ENCODE data around the gene MOB1B. TPM values are rescaled to one million over a fixed set of nuclear protein-coding genes. Genes with fewer than 3 reads are reported as not detected.
"Not testable (repeated sequence)": the region's sequence is repeated elsewhere in the genome, so short reads cannot be mapped to it uniquely, and the experiment has no call there.

The MOB1B gene
- total and polyA plus RNA-seq, 11 donors = 4.8 to 22.9 (median 16.6) TPM

DNA sequence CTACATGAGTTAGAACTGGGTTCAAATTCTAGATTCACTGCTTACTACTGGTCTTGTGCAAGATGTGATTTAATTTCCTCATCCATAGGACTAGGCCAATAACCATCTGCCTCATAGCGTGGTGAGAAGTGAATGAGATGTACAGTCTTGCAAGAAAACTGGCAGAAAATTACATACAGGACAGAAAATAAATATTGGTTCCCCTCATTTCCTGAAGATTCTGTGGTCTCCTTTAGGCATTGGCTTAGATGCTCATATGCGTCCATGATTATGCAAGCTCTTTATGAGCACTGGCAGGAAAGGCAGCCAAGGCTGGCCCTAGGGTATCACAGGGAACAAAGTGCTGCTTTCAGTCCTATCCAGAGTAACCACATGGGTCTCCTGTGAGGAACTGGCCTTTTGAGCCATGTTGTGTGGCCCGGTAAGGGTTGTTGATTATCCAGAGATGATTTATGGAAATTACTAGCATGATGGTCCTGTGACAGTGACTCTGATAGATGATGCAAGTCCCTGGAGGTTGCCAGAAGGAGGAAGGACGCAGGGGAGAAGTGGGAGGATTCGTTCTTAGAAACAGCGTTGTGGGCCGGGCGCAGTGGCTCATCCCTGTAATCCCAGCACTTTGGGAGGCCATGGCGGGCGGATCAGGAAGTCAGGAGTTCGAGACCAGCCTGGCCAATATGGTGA lies 9.9 kb upstream of the MOB1B start:
- Histone ChIP-seq H3K4me3 (no peak overlapping the region), H3K4me1 (peaks cover 0 to 22% (median 10%) of the 10 kb centered on the region in 12 donors), H3K27me3 (no peaks in the 10 kb centered on the region), H3K36me3 (no peaks in the 10 kb centered on the region), H3K27ac (peak overlapping the region in 1 of 12 donors; percentile 65), H3K9me3 (no peaks in the 10 kb centered on the region)
- 70 to 86% (median 78%) methylated on average over 11 of the region's 11 CpGs for whole genome bisulfite sequencing, 4 donors
- DNase-seq (peak in 3 of 5 donors; percentile 10 to 34 (median 34)), ATAC-seq (peak in 2 of 4 donors; percentile 8 to 60)
- TF ChIP-seq, protein P1, sequence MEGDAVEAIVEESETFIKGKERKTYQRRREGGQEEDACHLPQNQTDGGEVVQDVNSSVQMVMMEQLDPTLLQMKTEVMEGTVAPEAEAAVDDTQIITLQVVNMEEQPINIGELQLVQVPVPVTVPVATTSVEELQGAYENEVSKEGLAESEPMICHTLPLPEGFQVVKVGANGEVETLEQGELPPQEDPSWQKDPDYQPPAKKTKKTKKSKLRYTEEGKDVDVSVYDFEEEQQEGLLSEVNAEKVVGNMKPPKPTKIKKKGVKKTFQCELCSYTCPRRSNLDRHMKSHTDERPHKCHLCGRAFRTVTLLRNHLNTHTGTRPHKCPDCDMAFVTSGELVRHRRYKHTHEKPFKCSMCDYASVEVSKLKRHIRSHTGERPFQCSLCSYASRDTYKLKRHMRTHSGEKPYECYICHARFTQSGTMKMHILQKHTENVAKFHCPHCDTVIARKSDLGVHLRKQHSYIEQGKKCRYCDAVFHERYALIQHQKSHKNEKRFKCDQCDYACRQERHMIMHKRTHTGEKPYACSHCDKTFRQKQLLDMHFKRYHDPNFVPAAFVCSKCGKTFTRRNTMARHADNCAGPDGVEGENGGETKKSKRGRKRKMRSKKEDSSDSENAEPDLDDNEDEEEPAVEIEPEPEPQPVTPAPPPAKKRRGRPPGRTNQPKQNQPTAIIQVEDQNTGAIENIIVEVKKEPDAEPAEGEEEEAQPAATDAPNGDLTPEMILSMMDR (IDR thresholded peaks at IDR 0.05) = no peak
- TF ChIP-seq POLR2A (IDR thresholded peaks at IDR 0.05) = no peak
- intact Hi-C loops (cut with DNase I) = loop anchor here in 1 of 10 donors (10.0 kb wide), 1 partner anchor 47 kb away; no protein-coding TSS in a partner anchor

DNA sequence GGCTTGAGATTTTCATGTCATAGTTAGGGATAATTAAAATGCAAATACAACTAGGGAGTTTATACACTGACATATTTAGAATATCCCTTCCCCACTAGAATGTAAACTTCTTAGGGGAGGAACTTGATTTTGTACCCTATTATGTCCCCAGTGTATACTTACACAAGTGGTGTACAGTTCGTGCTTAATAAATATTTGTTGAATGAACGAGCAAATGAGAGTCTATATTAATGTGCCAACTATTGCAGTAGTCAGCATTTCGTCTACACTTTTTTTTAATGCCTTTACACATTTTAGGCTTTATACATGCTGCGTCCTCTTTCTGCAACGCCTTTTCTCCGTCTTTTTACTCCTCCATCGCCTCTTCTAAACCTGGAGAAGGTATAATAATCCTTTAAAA lies 8.4 kb upstream of the MOB1B start:
- Histone ChIP-seq H3K27me3 (no peaks in the 10 kb centered on the region), H3K4me1 (peaks cover 0 to 22% (median 10%) of the 10 kb centered on the region in 12 donors), H3K4me3 (no peak overlapping the region), H3K9me3 (no peaks in the 10 kb centered on the region), H3K27ac (no peak overlapping the region), H3K36me3 (no peaks in the 10 kb centered on the region)
- no peak for ATAC-seq
- WGBS, 4 donors = 77 to 80% (median 78%) methylated on average over 7 of the region's 7 CpGs
- no peak for DNase-seq
- TF ChIP-seq POLR2A (IDR thresholded peaks at IDR 0.05) = no peak
- TF ChIP-seq, protein P1 (IDR thresholded peaks at IDR 0.05) = no peak
- intact Hi-C loops (cut with DNase I) = loop anchor here in 1 of 10 donors (10.0 kb wide), 1 partner anchor 49 kb away; no protein-coding TSS in a partner anchor

DNA sequence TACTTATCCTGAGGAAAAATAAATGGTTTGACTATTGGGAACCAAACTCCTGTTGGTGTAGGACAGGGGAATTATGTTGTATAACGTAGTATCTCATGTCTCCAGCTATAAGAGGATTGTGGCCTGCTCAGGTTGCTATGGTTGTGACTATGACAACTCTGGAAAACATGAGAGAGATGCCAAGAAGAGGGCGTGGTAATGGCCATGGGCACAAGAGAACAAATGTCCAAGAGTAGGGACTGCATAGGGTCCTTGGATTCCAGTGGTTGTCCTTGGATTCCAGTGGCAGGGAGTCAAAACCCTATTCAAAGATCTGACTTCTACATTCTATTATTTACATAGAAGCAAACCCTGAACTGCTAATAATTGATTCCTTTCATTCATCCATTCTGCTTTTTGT lies 6.8 kb upstream of the MOB1B start:
- ATAC-seq (peak; percentile 92 to 96 (median 95)), DNase-seq (peak in 4 of 5 donors; percentile 27 to 54 (median 38))
- peak overlapping the region; percentile 18 to 82 (median 64) for H3K27ac ChIP-seq
- intact Hi-C loops (cut with DNase I) = loop anchor here in 3 of 10 donors (5.0 to 10.0 kb wide), 2 partner anchors 51 to 53 kb away; no protein-coding TSS in a partner anchor
- no peaks in the 10 kb centered on the region for H3K9me3 ChIP-seq
- no peak overlapping the region for H3K4me3 ChIP-seq
- TF ChIP-seq, protein P1 (IDR thresholded peaks at IDR 0.05) = no peak
- no peak for TF ChIP-seq POLR2A (IDR thresholded peaks at IDR 0.05)
- peaks cover 0 to 22% (median 10%) of the 10 kb centered on the region in 12 donors for H3K4me1 ChIP-seq
- no peaks in the 10 kb centered on the region for H3K27me3 ChIP-seq
- 38 to 45% (median 43%) methylated on average over 2 of the region's 2 CpGs for WGBS, 4 donors
- H3K36me3 ChIP-seq = no peaks in the 10 kb centered on the region

DNA sequence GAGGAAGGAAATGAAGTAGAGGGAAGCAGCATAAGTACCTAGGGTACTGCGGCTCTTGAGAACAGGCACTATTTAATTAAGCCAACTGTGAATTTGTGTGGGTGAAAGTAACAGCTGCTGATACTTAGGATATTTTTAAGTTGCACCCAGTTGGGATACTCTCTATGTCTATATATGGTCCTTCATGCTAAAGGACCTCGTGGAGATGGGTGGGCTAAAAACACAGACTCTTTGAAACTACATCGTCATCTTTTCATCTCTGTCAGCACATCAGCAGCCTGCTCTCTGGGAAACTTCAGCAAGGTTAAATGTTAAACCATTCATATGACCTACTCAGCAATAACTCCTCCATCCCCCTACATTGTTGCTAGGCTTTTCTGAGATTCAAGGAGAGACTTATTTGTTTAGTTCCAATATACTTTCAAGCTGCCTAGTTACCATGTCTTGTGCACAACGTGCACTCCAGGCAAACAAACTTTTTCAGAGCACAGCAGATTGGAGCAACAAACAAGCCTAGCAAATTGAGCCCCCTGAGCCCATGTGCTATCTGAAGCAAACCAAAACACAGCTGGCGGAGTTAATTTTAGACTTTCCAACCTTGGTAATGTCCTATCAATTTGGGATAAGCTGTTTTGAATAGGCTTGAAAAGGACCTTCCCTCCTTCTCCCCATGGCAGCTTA lies 6.2 kb upstream of the MOB1B start:
- intact Hi-C loops (cut with DNase I) = loop anchor here in 3 of 10 donors (5.0 to 10.0 kb wide), 2 partner anchors 51 to 54 kb away; no protein-coding TSS in a partner anchor
- no peaks in the 10 kb centered on the region for H3K9me3 ChIP-seq
- 12 to 27% (median 22%) methylated on average over 5 of the region's 5 CpGs for WGBS, 4 donors
- H3K4me1 ChIP-seq = peaks cover 0 to 22% (median 10%) of the 10 kb centered on the region in 12 donors
- no peaks in the 10 kb centered on the region for H3K36me3 ChIP-seq
- peak; percentile 21 to 75 (median 52) for ATAC-seq
- peak overlapping the region; percentile 18 to 82 (median 64) for H3K27ac ChIP-seq
- no peaks in the 10 kb centered on the region for H3K27me3 ChIP-seq
- DNase-seq = no peak
- H3K4me3 ChIP-seq = no peak overlapping the region
- TF ChIP-seq, protein P1 (IDR thresholded peaks at IDR 0.05) = no peak
- no peak for TF ChIP-seq POLR2A (IDR thresholded peaks at IDR 0.05)

DNA sequence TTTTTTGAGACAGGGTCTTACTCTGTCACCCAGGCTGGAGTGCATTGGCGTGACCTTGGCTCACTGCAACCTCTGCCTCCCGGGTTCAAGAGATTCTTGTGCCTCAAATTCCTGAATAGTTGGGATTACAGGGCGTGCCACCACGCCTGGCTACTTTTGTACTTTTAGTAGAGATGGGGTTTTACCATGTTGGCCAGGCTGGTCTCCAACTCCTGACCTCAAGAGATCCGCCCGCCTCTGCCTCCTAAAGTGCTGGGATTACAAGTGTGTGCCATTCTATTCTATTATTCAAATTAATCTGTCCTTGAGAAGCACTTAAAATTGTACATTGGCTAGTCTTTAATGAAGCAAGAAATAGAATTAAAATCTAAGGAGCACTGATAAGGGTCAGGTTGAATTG lies 3.6 kb upstream of the MOB1B start:
- WGBS, 4 donors = 87 to 95% (median 90%) methylated on average over 6 of the region's 6 CpGs
- not testable (repeated sequence) for H3K27ac ChIP-seq, H3K9me3 ChIP-seq, H3K27me3 ChIP-seq, H3K4me3 ChIP-seq, ATAC-seq, DNase-seq, H3K36me3 ChIP-seq
- intact Hi-C loops (cut with DNase I) = loop anchor here in 3 of 10 donors (5.0 to 10.0 kb wide), 2 partner anchors 54 to 56 kb away; no protein-coding TSS in a partner anchor
- H3K4me1 ChIP-seq = peaks cover 0 to 34% (median 16%) of the 10 kb centered on the region in 12 donors
